UCSD-AML1 (cell line): ENCODE data around the gene NDUFV3.
"Not testable (repeated sequence)": the region's sequence is repeated elsewhere in the genome, so short reads cannot be mapped to it uniquely, and the experiment has no call there.

Source experiments
- DNase-seq: peaks from one replicate; lab custom pipeline; 2025; ENCODE audit not compliant: unreplicated experiment; lab: John Stamatoyannopoulos, UW

Gene NDUFV3

DNA sequence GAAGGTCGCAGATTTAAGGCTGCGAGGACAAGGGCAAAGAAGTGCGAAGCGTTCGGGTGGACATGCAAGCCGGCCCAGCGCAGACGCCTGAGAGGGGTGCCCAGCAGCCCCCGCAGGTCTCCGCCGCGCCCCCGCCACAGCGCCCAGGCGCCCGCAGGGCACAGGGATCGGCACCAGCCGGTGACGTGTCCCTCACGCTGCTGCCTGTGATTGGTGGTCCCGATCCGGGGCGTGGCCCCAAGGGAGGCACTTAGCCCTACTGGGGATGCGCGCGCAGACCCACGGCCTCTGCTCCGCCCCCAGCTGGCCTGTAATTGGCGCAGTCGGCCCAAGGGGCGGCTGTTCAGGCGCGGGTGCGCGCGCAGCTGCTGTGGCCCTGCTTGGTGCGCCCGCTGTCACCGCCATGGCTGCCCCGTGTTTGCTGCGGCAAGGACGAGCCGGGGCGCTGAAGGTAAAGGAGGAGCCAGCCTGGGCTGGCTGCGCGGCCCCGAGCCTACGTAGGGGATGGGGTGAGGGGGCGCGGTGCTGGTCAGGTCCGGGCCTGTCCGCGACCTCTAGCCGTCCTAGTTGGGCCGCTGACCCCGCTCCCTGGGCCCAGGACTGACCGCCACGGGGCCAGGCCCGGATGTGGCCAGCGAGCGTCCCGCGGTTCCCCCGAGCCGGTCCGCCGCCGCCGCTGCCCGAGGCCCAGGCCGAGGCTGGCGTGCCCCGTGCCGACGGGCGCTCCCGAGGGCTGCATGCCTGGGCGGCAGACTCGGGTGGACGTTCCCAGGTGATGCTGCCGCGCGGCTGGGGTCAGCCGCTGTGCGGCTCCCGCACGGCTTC, at the start of gene NDUFV3:
Gene NDUFV3 (plus strand): TSS at position 379 of the 825 bp plus-strand sequence. CDS start 25 bp downstream, at position 404.
- DNase-seq = peak; percentile 100

GRCh38 chr21:42844411-42845113, 48.5 kb upstream of the NDUFV3 start:
- DNase-seq = no peak

- no peak for DNase-seq
Measured at GRCh38 chr21:42845296-42845965, 47.7 kb upstream of the NDUFV3 start.

GRCh38 chr21:42846221-42846620, 46.9 kb upstream of the NDUFV3 start:
- no peak for DNase-seq

- no peak for DNase-seq
Measured at GRCh38 chr21:42847051-42847707, 45.9 kb upstream of the NDUFV3 start.

DNA sequence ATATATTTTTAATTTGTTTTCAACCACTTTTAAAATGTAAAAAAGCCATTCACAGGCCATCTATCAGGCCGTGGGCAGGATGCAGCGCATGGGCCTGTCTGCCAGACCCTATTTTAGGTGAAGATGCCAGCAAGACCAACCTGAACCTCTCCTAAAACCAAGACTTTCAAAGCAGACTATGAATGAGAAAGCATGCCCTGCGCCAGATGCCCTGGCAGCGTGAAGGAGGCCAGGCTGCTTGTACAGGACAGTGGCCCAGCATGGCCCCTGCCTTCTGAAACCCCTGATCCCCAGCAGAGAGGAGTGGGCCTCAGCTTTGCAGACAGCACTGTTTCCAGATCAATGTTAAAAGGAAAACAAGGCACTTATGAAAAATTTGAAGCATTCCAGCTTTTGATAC, 45.4 kb upstream of the NDUFV3 start:
- no peak for DNase-seq

DNA sequence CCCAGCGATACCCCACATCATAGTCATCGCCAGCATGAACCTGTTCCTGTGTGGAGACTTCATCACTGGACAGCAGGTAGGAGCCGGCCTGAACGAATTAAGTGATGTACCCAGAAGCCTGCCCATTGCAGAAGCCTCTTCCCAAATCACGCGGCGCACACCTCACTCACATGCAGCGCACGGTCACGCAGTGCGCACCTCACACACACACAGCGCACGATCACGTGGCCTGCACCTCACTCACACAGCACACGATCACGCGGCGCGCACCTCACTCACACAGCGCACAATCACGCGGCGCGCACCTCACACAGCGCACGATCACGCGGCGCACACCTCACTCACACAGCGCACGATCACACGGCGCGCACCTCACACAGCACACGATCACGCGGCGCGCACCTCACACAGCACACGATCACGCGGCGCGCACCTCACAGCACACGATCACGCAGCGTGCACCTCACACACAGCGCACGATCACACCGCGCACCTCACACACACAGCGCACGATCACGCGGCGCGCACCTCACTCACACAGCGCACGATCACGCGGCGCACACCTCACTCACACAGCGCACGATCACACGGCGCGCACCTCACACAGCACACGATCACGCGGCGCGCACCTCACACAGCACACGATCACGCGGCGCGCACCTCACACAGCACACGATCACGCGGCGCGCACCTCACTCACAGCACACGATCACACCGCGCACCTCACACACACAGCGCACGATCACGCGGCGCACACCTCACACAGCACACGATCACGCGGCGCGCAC, 44.8 kb upstream of the NDUFV3 start:
- not testable (repeated sequence) for DNase-seq

- DNase-seq = no peak
Measured at GRCh38 chr21:42848932-42849758, 44.0 kb upstream of the NDUFV3 start.

DNA sequence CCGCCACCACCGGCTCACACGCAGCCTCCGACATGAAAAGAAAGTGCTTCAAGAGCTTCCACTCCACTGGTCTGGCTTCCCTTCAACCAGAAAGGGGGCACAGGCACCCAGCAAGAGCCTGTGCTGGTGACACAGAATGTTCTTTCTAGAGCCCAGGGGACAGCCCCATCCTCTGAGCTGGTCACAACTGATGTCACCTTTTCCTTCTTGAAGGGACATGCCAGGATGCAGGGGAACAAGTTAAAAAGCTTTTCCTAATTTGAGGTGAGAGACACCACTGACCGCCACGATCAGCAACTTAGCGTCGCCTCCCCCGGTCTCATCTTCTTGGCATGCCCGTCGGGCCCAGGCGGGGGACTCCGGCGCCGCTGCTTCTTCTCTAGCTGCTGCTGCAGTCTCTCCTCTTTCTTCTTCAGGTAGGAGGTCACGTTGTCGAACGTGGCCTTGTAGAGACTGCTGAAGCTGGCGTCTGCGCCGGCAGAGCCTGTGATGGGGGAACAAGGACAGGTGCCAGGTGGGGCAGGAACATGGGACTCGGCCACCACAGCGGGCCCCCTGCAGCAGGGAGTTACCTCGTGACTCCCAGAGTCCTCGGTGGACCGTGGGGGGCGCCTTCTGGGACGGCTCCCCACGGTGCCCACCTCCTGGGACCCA, 43.2 kb upstream of the NDUFV3 start:
- no peak for DNase-seq

- no peak for DNase-seq
Measured at GRCh38 chr21:42850463-42850862, 42.6 kb upstream of the NDUFV3 start.

- DNase-seq = peak; percentile 63
Measured at GRCh38 chr21:42850866-42851391, 42.2 kb upstream of the NDUFV3 start.

- DNase-seq = no peak
Measured at GRCh38 chr21:42851812-42852665, 41.1 kb upstream of the NDUFV3 start.

GRCh38 chr21:42852925-42853570, 40.1 kb upstream of the NDUFV3 start:
- no peak for DNase-seq

DNA sequence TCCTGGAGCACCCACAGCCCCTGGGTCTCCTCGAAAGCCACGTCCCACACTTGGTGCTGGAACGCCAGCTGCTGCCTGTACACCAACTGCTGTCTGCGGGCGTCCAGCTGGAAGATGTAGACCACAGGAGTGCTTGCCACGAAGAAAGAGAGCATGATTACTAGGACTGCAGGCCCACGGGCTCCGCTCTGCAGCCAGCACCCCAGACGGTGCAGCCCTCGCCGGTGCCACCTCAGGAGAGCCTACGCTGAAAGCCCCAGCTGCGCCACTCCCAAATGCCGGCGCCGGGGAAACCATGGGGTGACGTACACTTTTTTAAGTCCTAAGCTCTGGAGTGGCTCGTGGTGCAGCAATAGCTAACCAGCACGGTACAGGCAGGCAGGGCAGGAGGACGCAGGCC, 39.5 kb upstream of the NDUFV3 start:
- DNase-seq = no peak

DNA sequence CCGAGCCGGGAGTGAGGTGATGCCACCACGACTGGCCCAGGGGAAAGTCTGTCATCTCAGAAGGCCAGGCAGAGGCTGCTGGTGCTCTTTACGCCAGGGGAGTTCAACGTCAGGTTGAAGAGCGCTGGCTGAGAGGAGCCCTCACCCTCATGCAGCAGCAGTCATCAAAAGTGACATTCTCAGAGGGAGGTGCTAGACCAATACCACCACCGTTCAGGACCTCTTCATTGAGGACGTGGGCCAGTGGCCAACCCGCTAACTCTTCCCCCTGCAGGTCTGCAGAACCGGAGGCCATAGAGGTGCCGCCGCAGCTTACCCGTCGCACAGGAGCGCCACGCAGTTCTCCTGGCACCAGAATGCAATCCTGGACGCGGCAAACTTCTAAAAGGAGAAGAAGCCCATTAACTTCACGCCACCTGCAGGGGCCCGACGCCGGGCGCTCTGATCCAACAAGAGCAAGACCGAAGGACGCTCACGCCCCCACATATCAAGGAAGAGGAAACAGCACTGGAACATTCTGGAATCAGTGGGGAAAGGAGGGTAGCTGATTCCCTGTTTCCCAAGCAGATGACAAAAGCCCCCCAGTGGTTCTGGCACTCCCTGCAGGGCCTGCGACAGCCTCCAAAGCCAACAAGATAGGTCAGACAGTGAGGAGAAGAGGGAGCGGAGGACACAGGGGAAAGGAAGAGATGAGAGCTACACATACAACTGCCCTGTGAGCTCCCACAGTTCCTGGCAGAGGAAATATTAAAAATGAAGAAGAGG, 38.7 kb upstream of the NDUFV3 start:
- DNase-seq = no peak

GRCh38 chr21:42855171-42855936, 37.8 kb upstream of the NDUFV3 start:
- DNase-seq = no peak
